HepG2 (cell line): Measurements from ENCODE around the gene AWAT1. TPM values are rescaled to one million over a fixed set of nuclear protein-coding genes. Genes with fewer than 3 reads are reported as not detected.

ENCODE experiments used
- ATAC-seq: fragments of 200-7000 bp; cut with Tn5 transposase; 3 replicates; pipeline ENCODE4 v1.9.1; 2020; ENCODE audit warnings: mild to moderate bottlenecking, moderate library complexity
- BruUV-seq: library from RNA; stranded (reverse); fragments of 400-500 nt; replicated peaks from 2 replicates; lab custom pipeline; 2021; lab: Mats Ljungman, UMichigan
- CTCF ChIA-PET: fragments of 300-600 bp; formaldehyde crosslinking; extraction: SDS; loops from one replicate; lab custom pipeline; 2021; ENCODE audit warnings: low total read pairs, inconsistent platforms, low intra/inter-chr PET ratio; lab: Yijun Ruan, JAX
- POLR2A ChIA-PET: fragments of 350-600 bp; sonication (Branson Sonifier 250); formaldehyde crosslinking; loops from one replicate; lab custom pipeline; 2020; ENCODE audit warnings: antibody characterized with exemption, inconsistent platforms; lab: Yijun Ruan, JAX
- DNase-seq: peaks from one replicate; pipeline ENCODE4 v3.0.0-alpha.2; 2015; ENCODE audit warnings: low spot score
- FAIRE-seq: peaks from 3 replicates; lab custom pipeline; 2011; peaks lifted over from hg19 to GRCh38; lab: Jason Lieb, UNC
- H2AFZ ChIP-seq: one replicate; pipeline ENCODE4 v1.6.1; 2011; ENCODE audit warnings: low read length, inconsistent platforms
- H3K27ac ChIP-seq: fragments of 300-600 bp; 3 replicates; pipeline ENCODE4 v1.8.0; 2011; ENCODE audit warnings: mixed run types, mild to moderate bottlenecking, mixed read lengths, low read length, inconsistent platforms; ENCODE audit not compliant: insufficient read depth; ENCODE audit errors: extremely low read length
- H3K27me3 ChIP-seq, 2 experiments: fragments of 200-600 bp in 1 of 2; 2 replicates in 1 of 2; 3 replicates in 1 of 2; pipeline versions ENCODE4 v1.6.0 to v1.8.0; 2011; ENCODE audit warnings: low read length in 2 of 2, mild to moderate bottlenecking in 2 of 2, moderate library complexity in 2 of 2, inconsistent platforms in 1 of 2; ENCODE audit not compliant: insufficient read depth in 2 of 2, control insufficient read depth in 1 of 2
- H3K36me3 ChIP-seq, 2 experiments: fragments of 200-600 bp in 1 of 2; replicated peaks in 1 of 2; 2 replicates in 1 of 2; 3 replicates in 1 of 2; pipeline versions ENCODE4 v1.5.1 to v1.8.0; 2011; ENCODE audit warnings: low read length in 2 of 2, inconsistent platforms in 1 of 2; ENCODE audit not compliant: insufficient read depth in 2 of 2, control insufficient read depth in 1 of 2
- H3K4me1 ChIP-seq: 2 replicates; pipeline ENCODE4 v1.5.1; 2012; ENCODE audit warnings: low read length, inconsistent platforms; ENCODE audit not compliant: insufficient read depth
- H3K4me2 ChIP-seq: 2 replicates; pipeline ENCODE4 v1.6.0; 2011; ENCODE audit warnings: low read depth, low read length, inconsistent platforms
- H3K4me3 ChIP-seq, 3 experiments: fragments of 200-600 bp in 1 of 3; sonication (generic), shearing (Covaris generic) in 1 of 3; replicated peaks in 1 of 3; 2 replicates each; pipeline ENCODE4 v1.5.1; 2011 to 2016; ENCODE audit warnings: low read length in 3 of 3, inconsistent platforms in 2 of 3, low read depth in 2 of 3, mild to moderate bottlenecking in 2 of 3, control low read depth in 1 of 3, mixed read lengths in 1 of 3; ENCODE audit not compliant: insufficient read depth in 1 of 3
- H3K79me2 ChIP-seq: one replicate; pipeline ENCODE4 v1.6.1; 2011; ENCODE audit warnings: low read length, inconsistent platforms; ENCODE audit not compliant: insufficient read depth
- H3K9ac ChIP-seq: 2 replicates; pipeline ENCODE4 v1.6.0; 2011; ENCODE audit warnings: mild to moderate bottlenecking, low read depth, low read length, inconsistent platforms; ENCODE audit not compliant: insufficient read depth
- H3K9me3 ChIP-seq: 2 replicates; pipeline ENCODE4 v1.5.1; 2012; ENCODE audit warnings: mild to moderate bottlenecking, low read length
- H4K20me1 ChIP-seq: 2 replicates; pipeline ENCODE4 v1.6.0; 2011; ENCODE audit warnings: inconsistent platforms, mild to moderate bottlenecking, low read length, moderate library complexity; ENCODE audit not compliant: insufficient read depth
- FOXA1 ChIP-seq, 2 experiments: fragments of 450-650 bp in 1 of 2; sonication (generic) in 1 of 2; formaldehyde crosslinking in 1 of 2; IDR thresholded peaks; 2 replicates each; pipeline versions ENCODE4 v1.4.0 to v1.6.1; 2016 to 2020; ENCODE audit warnings: missing genetic modification reagents in 1 of 2
- FOXA3 ChIP-seq: IDR thresholded peaks from 2 replicates; pipeline ENCODE4 v1.6.1; 2016; ENCODE audit warnings: missing genetic modification reagents, missing compliant biosample characterization
- KLF13 ChIP-seq: sonication (generic); formaldehyde crosslinking; IDR thresholded peaks from 2 replicates; pipeline ENCODE4 v1.4.0; 2020; ENCODE audit warnings: mild to moderate bottlenecking, missing genetic modification reagents
- ZFP37 ChIP-seq: sonication (generic); formaldehyde crosslinking; IDR thresholded peaks from 2 replicates; pipeline ENCODE4 v1.4.0; 2020; ENCODE audit warnings: missing genetic modification reagents, borderline replicate concordance
- ZNF121 ChIP-seq: sonication (generic); formaldehyde crosslinking; IDR thresholded peaks from 2 replicates; pipeline ENCODE4 v1.5.0; 2020; ENCODE audit warnings: mild to moderate bottlenecking, missing genetic modification reagents
- ZNF180 ChIP-seq: sonication (generic); formaldehyde crosslinking; IDR thresholded peaks from 2 replicates; pipeline ENCODE4 v1.4.0; 2020; ENCODE audit warnings: low read depth, missing genetic modification reagents, borderline replicate concordance
- ZNF230 ChIP-seq: sonication (generic); formaldehyde crosslinking; IDR thresholded peaks from 2 replicates; pipeline ENCODE4 v1.4.0; 2020; ENCODE audit warnings: mild to moderate bottlenecking, missing genetic modification reagents
- ZNF484 ChIP-seq: sonication (generic); formaldehyde crosslinking; IDR thresholded peaks from 2 replicates; pipeline ENCODE4 v1.5.1; 2020; ENCODE audit warnings: mild to moderate bottlenecking, low read depth, missing genetic modification reagents, borderline replicate concordance
- ZNF619 ChIP-seq: sonication (generic); formaldehyde crosslinking; IDR thresholded peaks from 2 replicates; pipeline ENCODE4 v1.4.0; 2020; ENCODE audit warnings: mild to moderate bottlenecking, missing genetic modification reagents
- WGBS: methylation state at CpG from one replicate; pipeline ENCODE4 v1.1.6; 2017; ENCODE audit warnings: low lambda C conversion rate; 5-methylcytosine and 5-hydroxymethylcytosine counted together
- in situ Hi-C: cut with HindIII; loops from 2 replicates; pipeline ENCODE4 v1.10.0; 2017; ENCODE audit warnings: low pct_unique_long_range_greater_than_20kb; ENCODE audit not compliant: extremely low pct_ligation_motif_present
- intact Hi-C: fragments of 100-400 bp; cut with micrococcal nuclease; formaldehyde crosslinking; loops from one replicate; pipeline ENCODE4 v1.10.0; 2022; ENCODE audit not compliant: unreplicated experiment
- polyA plus RNA-seq, 8 experiments: library from polyadenylated mRNA; depleted of rRNA in 3 of 8; stranded (reverse) in 7 of 8; unstranded in 1 of 8; fragments of >200 nt; fragmentation: Illumina TruSeq in 4 of 8; extraction: Trizol in 4 of 8; gene quantifications; 2 replicates each; pipeline versions ENCODE4 v1.2.1 to v1.2.3, GENCODE V29; 2011 to 2016; ENCODE audit warnings: low read depth in 4 of 8, missing spikeins in 1 of 8, mixed read lengths in 1 of 8; ENCODE audit not compliant: insufficient read depth in 1 of 8
- total RNA-seq, 5 experiments: library from RNA; depleted of rRNA; stranded (reverse); fragments of >200 nt; fragmentation: Illumina TruSeq; extraction: Trizol; gene quantifications; 2 replicates each; pipeline ENCODE4 v1.2.3, GENCODE V29; 2016; ENCODE audit warnings: low read depth in 1 of 5
- TF ChIP-seq, protein P1 (sequence below): sonication (generic); formaldehyde crosslinking; IDR thresholded peaks from 2 replicates; pipeline ENCODE4 v1.4.0; 2020; ENCODE audit warnings: missing genetic modification reagents, borderline replicate concordance
- TF ChIP-seq, protein P2 (sequence below): sonication (generic); formaldehyde crosslinking; IDR thresholded peaks from 2 replicates; pipeline ENCODE4 v1.4.0; 2020; ENCODE audit warnings: mild to moderate bottlenecking, missing genetic modification reagents

Gene AWAT1
- total and polyA plus RNA-seq, 2 of the 13 experiments (the other 11 are each of a cell fraction or from before 2014, with no cell fraction given): not detected

DNA sequence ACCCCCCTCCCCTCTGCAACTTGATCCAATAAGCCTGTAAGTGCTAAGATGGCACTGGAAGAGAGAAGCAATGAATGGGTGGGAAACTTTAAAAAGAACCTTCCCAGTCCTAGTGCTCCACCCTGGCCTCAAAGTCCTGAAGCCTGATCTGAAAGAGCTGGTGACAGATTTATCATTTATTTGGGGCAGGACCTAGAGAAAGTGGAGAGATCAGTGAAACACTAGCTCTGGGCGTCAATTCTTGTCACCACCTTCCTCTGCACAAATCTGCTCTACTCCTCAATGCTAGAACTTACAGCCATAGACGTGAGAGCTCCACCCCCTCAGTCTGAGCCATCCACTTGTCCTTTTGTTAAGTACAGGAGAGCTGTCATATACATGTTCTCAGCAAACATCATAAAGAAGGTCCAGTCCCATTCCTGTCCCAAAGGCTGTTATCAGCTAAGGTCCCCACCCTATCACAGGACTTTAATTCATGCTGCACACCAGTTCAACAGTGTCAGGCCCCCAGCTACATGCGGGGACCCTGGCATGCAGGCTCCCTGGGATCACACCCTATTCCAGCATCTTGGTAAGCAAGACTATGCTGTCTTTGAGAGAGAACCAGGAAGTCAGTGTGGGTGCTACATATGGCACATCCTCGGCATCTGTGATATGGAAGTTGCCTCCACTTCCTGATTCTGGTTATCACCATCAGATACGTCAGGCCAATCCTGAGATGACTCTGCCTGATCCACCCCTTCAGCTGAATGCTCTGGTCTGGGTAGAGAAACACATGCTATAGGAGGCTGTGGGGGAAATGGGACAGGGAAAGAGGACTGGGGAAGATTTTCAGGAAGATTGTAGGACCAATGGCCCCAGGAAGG lies 23.2 kb downstream of the AWAT1 start:
- no peak overlapping the region for H3K27ac ChIP-seq
- H3K4me2 ChIP-seq: no peak overlapping the region
- no peaks in the 10 kb centered on the region for H4K20me1 ChIP-seq
- no peak overlapping the region for H3K4me3 ChIP-seq
- CTCF ChIA-PET: no interaction called here
- H3K79me2 ChIP-seq: no peaks in the 10 kb centered on the region
- 64% methylated on average over 4 of the region's 5 CpGs for WGBS
- no peaks in the 10 kb centered on the region for H3K9me3 ChIP-seq
- in situ Hi-C loops: no loop called here
- ATAC-seq (no peak), FAIRE-seq (no peak), DNase-seq (no peak)
- H3K4me1 ChIP-seq: peaks cover 21% of the 10 kb centered on the region
- H3K9ac ChIP-seq: no peak overlapping the region
- BruUV-seq: no TSS peak
- POLR2A ChIA-PET: no interaction called here
- intact Hi-C loops: no loop called here
- no peaks in the 10 kb centered on the region for H3K27me3 ChIP-seq
- H3K36me3 ChIP-seq: no peaks in the 10 kb centered on the region
- H2AFZ ChIP-seq: no peak overlapping the region
- TF ChIP-seq KLF13 (CRISPR knock-in tag): no peak
- TF ChIP-seq ZFP37 (CRISPR knock-in tag): no peak
- TF ChIP-seq, protein P1, sequence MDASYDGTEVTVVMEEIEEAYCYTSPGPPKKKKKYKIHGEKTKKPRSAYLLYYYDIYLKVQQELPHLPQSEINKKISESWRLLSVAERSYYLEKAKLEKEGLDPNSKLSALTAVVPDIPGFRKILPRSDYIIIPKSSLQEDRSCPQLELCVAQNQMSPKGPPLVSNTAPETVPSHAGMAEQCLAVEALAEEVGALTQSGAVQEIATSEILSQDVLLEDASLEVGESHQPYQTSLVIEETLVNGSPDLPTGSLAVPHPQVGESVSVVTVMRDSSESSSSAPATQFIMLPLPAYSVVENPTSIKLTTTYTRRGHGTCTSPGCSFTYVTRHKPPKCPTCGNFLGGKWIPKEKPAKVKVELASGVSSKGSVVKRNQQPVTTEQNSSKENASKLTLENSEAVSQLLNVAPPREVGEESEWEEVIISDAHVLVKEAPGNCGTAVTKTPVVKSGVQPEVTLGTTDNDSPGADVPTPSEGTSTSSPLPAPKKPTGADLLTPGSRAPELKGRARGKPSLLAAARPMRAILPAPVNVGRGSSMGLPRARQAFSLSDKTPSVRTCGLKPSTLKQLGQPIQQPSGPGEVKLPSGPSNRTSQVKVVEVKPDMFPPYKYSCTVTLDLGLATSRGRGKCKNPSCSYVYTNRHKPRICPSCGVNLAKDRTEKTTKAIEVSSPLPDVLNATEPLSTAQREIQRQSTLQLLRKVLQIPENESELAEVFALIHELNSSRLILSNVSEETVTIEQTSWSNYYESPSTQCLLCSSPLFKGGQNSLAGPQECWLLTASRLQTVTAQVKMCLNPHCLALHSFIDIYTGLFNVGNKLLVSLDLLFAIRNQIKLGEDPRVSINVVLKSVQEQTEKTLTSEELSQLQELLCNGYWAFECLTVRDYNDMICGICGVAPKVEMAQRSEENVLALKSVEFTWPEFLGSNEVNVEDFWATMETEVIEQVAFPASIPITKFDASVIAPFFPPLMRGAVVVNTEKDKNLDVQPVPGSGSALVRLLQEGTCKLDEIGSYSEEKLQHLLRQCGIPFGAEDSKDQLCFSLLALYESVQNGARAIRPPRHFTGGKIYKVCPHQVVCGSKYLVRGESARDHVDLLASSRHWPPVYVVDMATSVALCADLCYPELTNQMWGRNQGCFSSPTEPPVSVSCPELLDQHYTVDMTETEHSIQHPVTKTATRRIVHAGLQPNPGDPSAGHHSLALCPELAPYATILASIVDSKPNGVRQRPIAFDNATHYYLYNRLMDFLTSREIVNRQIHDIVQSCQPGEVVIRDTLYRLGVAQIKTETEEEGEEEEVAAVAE (CRISPR knock-in tag): no peak
- TF ChIP-seq, protein P2, sequence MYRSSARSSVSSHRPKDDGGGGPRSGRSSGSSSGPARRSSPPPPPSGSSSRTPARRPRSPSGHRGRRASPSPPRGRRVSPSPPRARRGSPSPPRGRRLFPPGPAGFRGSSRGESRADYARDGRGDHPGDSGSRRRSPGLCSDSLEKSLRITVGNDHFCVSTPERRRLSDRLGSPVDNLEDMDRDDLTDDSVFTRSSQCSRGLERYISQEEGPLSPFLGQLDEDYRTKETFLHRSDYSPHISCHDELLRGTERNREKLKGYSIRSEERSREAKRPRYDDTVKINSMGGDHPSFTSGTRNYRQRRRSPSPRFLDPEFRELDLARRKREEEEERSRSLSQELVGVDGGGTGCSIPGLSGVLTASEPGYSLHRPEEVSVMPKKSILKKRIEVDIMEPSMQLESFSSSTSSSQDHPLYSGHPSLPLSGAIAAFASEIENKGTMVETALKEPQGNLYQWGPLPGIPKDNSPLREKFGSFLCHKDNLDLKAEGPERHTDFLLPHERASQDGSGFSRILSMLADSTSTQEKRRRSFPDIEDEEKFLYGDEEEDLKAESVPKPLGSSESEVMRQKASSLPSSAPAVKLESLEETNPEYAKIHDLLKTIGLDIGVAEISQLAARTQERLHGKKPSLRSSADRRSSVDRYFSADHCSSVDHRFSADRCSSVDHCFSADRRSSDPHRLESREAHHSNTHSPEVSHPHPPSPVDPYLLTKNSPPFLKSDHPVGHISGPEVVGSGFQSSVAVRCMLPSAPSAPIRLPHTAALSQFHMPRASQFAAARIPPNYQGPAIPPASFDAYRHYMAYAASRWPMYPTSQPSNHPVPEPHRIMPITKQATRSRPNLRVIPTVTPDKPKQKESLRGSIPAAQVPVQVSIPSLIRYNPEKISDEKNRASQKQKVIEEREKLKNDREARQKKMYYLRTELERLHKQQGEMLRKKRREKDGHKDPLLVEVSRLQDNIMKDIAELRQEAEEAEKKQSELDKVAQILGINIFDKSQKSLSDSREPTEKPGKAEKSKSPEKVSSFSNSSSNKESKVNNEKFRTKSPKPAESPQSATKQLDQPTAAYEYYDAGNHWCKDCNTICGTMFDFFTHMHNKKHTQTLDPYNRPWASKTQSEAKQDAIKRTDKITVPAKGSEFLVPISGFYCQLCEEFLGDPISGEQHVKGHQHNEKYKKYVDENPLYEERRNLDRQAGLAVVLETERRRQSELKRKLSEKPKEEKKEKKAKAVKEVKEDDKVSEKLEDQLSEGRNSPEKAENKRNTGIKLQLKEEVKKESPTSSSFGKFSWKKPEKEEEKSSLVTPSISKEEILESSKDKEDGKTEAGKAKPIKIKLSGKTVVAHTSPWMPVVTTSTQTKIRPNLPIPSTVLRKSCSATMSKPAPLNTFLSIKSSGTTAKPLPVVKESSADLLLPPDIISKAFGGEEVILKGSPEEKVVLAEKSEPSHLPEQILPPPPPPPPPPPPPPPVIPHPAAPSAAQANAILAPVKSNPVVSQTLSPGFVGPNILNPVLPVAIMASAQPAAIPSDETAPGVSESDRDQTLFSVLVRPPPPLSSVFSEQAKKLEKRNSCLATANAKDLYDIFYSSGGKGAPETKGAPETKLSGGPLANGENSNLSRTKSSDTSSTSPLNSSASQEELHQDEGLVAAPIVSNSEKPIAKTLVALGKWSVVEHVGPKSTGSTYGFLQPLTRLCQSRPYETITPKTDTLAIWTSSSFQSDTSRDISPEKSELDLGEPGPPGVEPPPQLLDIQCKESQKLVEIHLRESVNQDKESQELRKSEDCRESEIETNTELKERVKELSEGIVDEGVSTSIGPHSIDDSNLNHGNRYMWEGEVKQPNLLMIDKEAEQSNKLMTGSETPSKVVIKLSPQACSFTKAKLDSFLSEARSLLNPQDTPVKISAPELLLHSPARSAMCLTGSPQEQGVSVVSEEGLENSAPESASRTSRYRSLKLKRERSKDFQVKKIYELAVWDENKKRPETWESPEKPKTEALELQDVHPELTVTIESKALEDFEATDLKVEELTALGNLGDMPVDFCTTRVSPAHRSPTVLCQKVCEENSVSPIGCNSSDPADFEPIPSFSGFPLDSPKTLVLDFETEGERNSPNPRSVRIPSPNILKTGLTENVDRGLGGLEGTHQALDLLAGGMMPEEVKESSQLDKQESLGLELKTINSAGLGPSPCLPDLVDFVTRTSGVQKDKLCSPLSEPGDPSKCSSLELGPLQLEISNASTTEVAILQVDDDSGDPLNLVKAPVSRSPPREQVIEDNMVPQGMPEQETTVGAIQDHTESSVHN: no peak
- no peak for TF ChIP-seq FOXA1 (IDR thresholded peaks at IDR 0.05)
- TF ChIP-seq FOXA1 (CRISPR knock-in tag; IDR thresholded peaks at IDR 0.05): no peak
- no peak for TF ChIP-seq ZNF230
- no peak for TF ChIP-seq ZNF121
- TF ChIP-seq ZNF619: no peak
- TF ChIP-seq ZNF180: no peak
- TF ChIP-seq FOXA3 (CRISPR knock-in tag): no peak
- TF ChIP-seq ZNF484 (CRISPR knock-in tag): no peak
